Right atrium auricular region (tissue), 2 donors: ENCODE results near the gene GLIPR1. TPM values are rescaled to one million over a fixed set of nuclear protein-coding genes. Genes with fewer than 3 reads are reported as not detected.
"Not testable (repeated sequence)": the region's sequence is repeated elsewhere in the genome, so short reads cannot be mapped to it uniquely, and the experiment has no call there.

Source experiments
- DNase-seq: peaks from one replicate; pipeline ENCODE4 v3.0.0-alpha.2; 2019; ENCODE audit warnings: low spot score
- H3K27ac ChIP-seq, 2 donors: fragments of 200-600 bp; sonication (generic); 1 replicate in 1 of 2; 2 replicates in 1 of 2; pipeline ENCODE4 v1.5.1; 2016 to 2019
- H3K27me3 ChIP-seq, 2 donors: fragments of 200-600 bp; sonication (generic); one replicate each; pipeline versions ENCODE4 v1.5.1 to v1.6.0; 2017 to 2019
- H3K36me3 ChIP-seq: fragments of 200-600 bp; sonication (generic); one replicate; pipeline ENCODE4 v1.5.1; 2016
- H3K4me1 ChIP-seq, 2 donors: fragments of 200-600 bp; sonication (generic); one replicate each; pipeline versions ENCODE4 v1.5.1 to v1.6.0; 2017 to 2019
- H3K4me3 ChIP-seq, 2 donors: fragments of 200-600 bp; sonication (generic); 1 replicate in 1 of 2; 2 replicates in 1 of 2; pipeline ENCODE4 v1.5.1; 2017 to 2019; ENCODE audit warnings: mild to moderate bottlenecking in 1 of 2, moderate library complexity in 1 of 2
- H3K9me3 ChIP-seq, 2 donors: fragments of 200-600 bp; sonication (generic); one replicate each; pipeline ENCODE4 v1.5.1; 2019
- CTCF ChIP-seq, 2 donors: fragments of 200-600 bp; sonication (generic); IDR thresholded peaks; one replicate each; pipeline ENCODE4 v1.5.1; 2019; ENCODE audit warnings: antibody characterized with exemption in 2 of 2
- total RNA-seq, 2 donors: library from RNA; depleted of rRNA; stranded (reverse); fragments of >200 nt; gene quantifications; one replicate each; pipeline ENCODE4 v1.1.0, GENCODE V29; 2016

GLIPR1 gene
- total RNA-seq, 2 donors from 2014 or later, result 6.4 to 14.1 TPM

- no peaks in the 10 kb centered on the region for H3K9me3 ChIP-seq
These were observed 32.7 kb upstream of the GLIPR1 start for GRCh38 chr12:75447691-75448393.

GRCh38 chr12:75452675-75453330, 27.8 kb upstream of the GLIPR1 start:
- Histone ChIP-seq H3K27me3 (no peaks in the 10 kb centered on the region), H3K4me3 (no peak overlapping the region), H3K36me3 (no peaks in the 10 kb centered on the region), H3K9me3 (peaks cover 0 to 9% of the 10 kb centered on the region in 2 donors), H3K4me1 (no peaks in the 10 kb centered on the region), H3K27ac (no peak overlapping the region)
- no peak for DNase-seq
- TF ChIP-seq CTCF (IDR thresholded peaks at IDR 0.05), result no peak

More at GRCh38 chr12:75447691-75448393, 32.7 kb upstream of the GLIPR1 start:
- DNase-seq, result no peak
- Histone ChIP-seq H3K4me3 (no peak overlapping the region), H3K27ac (no peak overlapping the region), H3K4me1 (no peaks in the 10 kb centered on the region), H3K27me3 (no peaks in the 10 kb centered on the region), H3K36me3 (no peaks in the 10 kb centered on the region)
- TF ChIP-seq CTCF (IDR thresholded peaks at IDR 0.05), result no peak

- DNase-seq, result no peak
- no peak overlapping the region for H3K4me3 ChIP-seq
- no peaks in the 10 kb centered on the region for H3K27me3 ChIP-seq
- H3K27ac ChIP-seq, result no peak overlapping the region
- no peak for TF ChIP-seq CTCF (IDR thresholded peaks at IDR 0.05)
- H3K4me1 ChIP-seq, result no peaks in the 10 kb centered on the region
- peaks cover 0 to 21% of the 10 kb centered on the region in 2 donors for H3K9me3 ChIP-seq
- H3K36me3 ChIP-seq, result no peaks in the 10 kb centered on the region
These were observed 24.7 kb upstream of the GLIPR1 start for GRCh38 chr12:75455839-75456238.

GRCh38 chr12:75457191-75457590, 23.4 kb upstream of the GLIPR1 start:
- no peak for TF ChIP-seq CTCF (IDR thresholded peaks at IDR 0.05)
- no peak overlapping the region for H3K27ac ChIP-seq
- no peaks in the 10 kb centered on the region for H3K27me3 ChIP-seq

GRCh38 chr12:75457866-75458265, 22.7 kb upstream of the GLIPR1 start:
- not testable (repeated sequence) for H3K27ac ChIP-seq, DNase-seq, H3K4me1 ChIP-seq, H3K27me3 ChIP-seq, H3K36me3 ChIP-seq, H3K4me3 ChIP-seq
- peaks cover 0 to 21% of the 10 kb centered on the region in 2 donors for H3K9me3 ChIP-seq

More at GRCh38 chr12:75457191-75457590, 23.4 kb upstream of the GLIPR1 start:
- H3K9me3 ChIP-seq, result peaks cover 0 to 21% of the 10 kb centered on the region in 2 donors
- H3K36me3 ChIP-seq, result no peaks in the 10 kb centered on the region
- no peaks in the 10 kb centered on the region for H3K4me1 ChIP-seq
- no peak for DNase-seq
- H3K4me3 ChIP-seq, result no peak overlapping the region

- H3K27me3 ChIP-seq, result no peaks in the 10 kb centered on the region
- peaks cover 0 to 29% of the 10 kb centered on the region in 2 donors for H3K9me3 ChIP-seq
- TF ChIP-seq CTCF (IDR thresholded peaks at IDR 0.05), result no peak
- DNase-seq, result no peak
- H3K4me1 ChIP-seq, result no peaks in the 10 kb centered on the region
- H3K4me3 ChIP-seq, result no peak overlapping the region
- no peak overlapping the region for H3K27ac ChIP-seq
- H3K36me3 ChIP-seq, result no peaks in the 10 kb centered on the region
These were observed 20.8 kb upstream of the GLIPR1 start for GRCh38 chr12:75459755-75460154.
